ENCODE measurements around the gene ULBP1.
"Not testable (repeated sequence)": the region's sequence is repeated elsewhere in the genome, so short reads cannot be mapped to it uniquely, and the experiment has no call there.

- TF ChIP-seq, protein P1, sequence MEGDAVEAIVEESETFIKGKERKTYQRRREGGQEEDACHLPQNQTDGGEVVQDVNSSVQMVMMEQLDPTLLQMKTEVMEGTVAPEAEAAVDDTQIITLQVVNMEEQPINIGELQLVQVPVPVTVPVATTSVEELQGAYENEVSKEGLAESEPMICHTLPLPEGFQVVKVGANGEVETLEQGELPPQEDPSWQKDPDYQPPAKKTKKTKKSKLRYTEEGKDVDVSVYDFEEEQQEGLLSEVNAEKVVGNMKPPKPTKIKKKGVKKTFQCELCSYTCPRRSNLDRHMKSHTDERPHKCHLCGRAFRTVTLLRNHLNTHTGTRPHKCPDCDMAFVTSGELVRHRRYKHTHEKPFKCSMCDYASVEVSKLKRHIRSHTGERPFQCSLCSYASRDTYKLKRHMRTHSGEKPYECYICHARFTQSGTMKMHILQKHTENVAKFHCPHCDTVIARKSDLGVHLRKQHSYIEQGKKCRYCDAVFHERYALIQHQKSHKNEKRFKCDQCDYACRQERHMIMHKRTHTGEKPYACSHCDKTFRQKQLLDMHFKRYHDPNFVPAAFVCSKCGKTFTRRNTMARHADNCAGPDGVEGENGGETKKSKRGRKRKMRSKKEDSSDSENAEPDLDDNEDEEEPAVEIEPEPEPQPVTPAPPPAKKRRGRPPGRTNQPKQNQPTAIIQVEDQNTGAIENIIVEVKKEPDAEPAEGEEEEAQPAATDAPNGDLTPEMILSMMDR (IDR thresholded peaks at IDR 0.05 in 4 of 5, conservative IDR thresholded peaks at IDR 0.05 in 1 of 5) = not testable (repeated sequence)
- not testable (repeated sequence) for TF ChIP-seq POLR2A (IDR thresholded peaks at IDR 0.05)
Observed at GRCh38 chr6:149991472-149991795, 27.7 kb downstream of the ULBP1 start.

Measured in gastrocnemius medialis (tissue), 4 donors.